Neural cell (in vitro differentiated cells): Measurements from ENCODE around the gene DPY19L2. TPM values are rescaled to one million over a fixed set of nuclear protein-coding genes. Genes with fewer than 3 reads are reported as not detected.
"Not testable (repeated sequence)": the region's sequence is repeated elsewhere in the genome, so short reads cannot be mapped to it uniquely, and the experiment has no call there.

Experiments used
- H2AFZ ChIP-seq: fragments of 200-600, 300-800 bp; sonication (generic), shearing (Covaris generic); 2 replicates; pipeline ENCODE4 v1.6.0; 2014; ENCODE audit warnings: low read depth, mild to moderate bottlenecking, antibody characterized with exemption, low read length, moderate library complexity
- H3F3A ChIP-seq: fragments of 200-600 bp; shearing (Covaris generic); 2 replicates; pipeline ENCODE4 v1.6.1; 2016; ENCODE audit warnings: mild to moderate bottlenecking, moderate library complexity, mixed read lengths, antibody characterized with exemption, low read length; ENCODE audit not compliant: insufficient read depth, poor library complexity, severe bottlenecking
- H3K27ac ChIP-seq: fragments of 200-600, 300-800 bp; sonication (generic), shearing (Covaris generic); 2 replicates; pipeline ENCODE4 v1.5.1; 2014; ENCODE audit warnings: mild to moderate bottlenecking, low read length, moderate library complexity
- H3K27me3 ChIP-seq: fragments of 300-800, 200-600 bp; sonication (generic), shearing (Covaris generic); 2 replicates; pipeline ENCODE4 v1.6.0; 2014; ENCODE audit warnings: mild to moderate bottlenecking, low read depth, low read length, moderate library complexity; ENCODE audit not compliant: insufficient read depth
- H3K36me3 ChIP-seq: fragments of 300-800, 200-600 bp; sonication (generic), shearing (Covaris generic); 2 replicates; pipeline ENCODE4 v1.5.1; 2014; ENCODE audit warnings: mild to moderate bottlenecking, antibody characterized with exemption, low read length, moderate library complexity; ENCODE audit not compliant: insufficient read depth
- H3K4me2 ChIP-seq: fragments of 300-800, 200-600 bp; sonication (generic), shearing (Covaris generic); 2 replicates; pipeline ENCODE4 v1.6.0; 2014; ENCODE audit warnings: mild to moderate bottlenecking, low read length
- H3K4me3 ChIP-seq: fragments of 300-800, 200-600 bp; sonication (generic), shearing (Covaris generic); 2 replicates; pipeline ENCODE4 v1.5.1; 2014; ENCODE audit warnings: mild to moderate bottlenecking, low read length, moderate library complexity
- H3K79me2 ChIP-seq: fragments of 200-600 bp; shearing (Covaris generic); replicated peaks from 2 replicates; pipeline ENCODE4 v1.6.0; 2014; ENCODE audit warnings: mild to moderate bottlenecking, low read length, moderate library complexity; ENCODE audit not compliant: insufficient read depth
- H3K9ac ChIP-seq: fragments of 300-800, 200-600 bp; sonication (generic), shearing (Covaris generic); 2 replicates; pipeline ENCODE4 v1.6.1; 2016; ENCODE audit warnings: mild to moderate bottlenecking, low read length, mixed read lengths
- H3K9me2 ChIP-seq: fragments of 200-600 bp; shearing (Covaris generic); 2 replicates; pipeline ENCODE4 v1.6.1; 2016; ENCODE audit warnings: mild to moderate bottlenecking, low read length, mixed read lengths; ENCODE audit not compliant: insufficient read depth
- H3K9me3 ChIP-seq: fragments of 200-600, 300-800 bp; sonication (generic), shearing (Covaris generic); 2 replicates; pipeline ENCODE4 v1.6.1; 2016; ENCODE audit warnings: mild to moderate bottlenecking, mixed run types, low read length, moderate library complexity, mixed read lengths
- H4K20me1 ChIP-seq: fragments of 200-600 bp; shearing (Covaris generic); 2 replicates; pipeline ENCODE4 v1.6.1; 2016; ENCODE audit warnings: mild to moderate bottlenecking, mixed run types; ENCODE audit not compliant: insufficient read depth
- RAD21 ChIP-seq: fragments of 450-650 bp; conservative IDR thresholded peaks from 2 replicates; pipeline ENCODE4 v1.6.1; 2014; ENCODE audit warnings: antibody characterized with exemption, mild to moderate bottlenecking, moderate library complexity
- SMC3 ChIP-seq: fragments of 450-650 bp; conservative IDR thresholded peaks from 2 replicates; pipeline ENCODE4 v1.6.1; 2014; ENCODE audit warnings: antibody characterized with exemption, mild to moderate bottlenecking, moderate library complexity; ENCODE audit not compliant: poor library complexity
- polyA plus RNA-seq: library from polyadenylated mRNA; depleted of rRNA; stranded (reverse); fragments of >200 nt; gene quantifications from 2 replicates; pipeline ENCODE4 v1.2.3, GENCODE V29; 2014

DPY19L2 gene
- polyA plus RNA-seq, 1 donor from 2014 or later: 37.9 TPM

DNA sequence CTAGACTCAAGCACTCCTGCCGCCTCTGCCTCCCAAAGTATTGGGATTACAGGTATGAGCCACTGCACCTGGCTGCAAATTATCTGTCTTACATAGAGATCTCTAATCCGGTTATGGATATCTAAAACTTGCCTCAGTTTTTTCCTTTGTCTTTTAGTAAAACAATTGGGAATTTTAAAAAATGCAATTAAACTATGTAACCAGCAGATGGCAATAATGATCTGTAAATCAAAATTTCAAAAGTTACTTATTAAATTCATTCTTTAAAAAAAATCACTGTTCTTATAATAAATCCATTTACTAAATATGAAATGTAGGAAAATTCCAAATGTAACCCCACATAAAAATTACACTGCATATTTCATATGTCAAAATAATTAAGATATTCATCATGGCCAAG is 4.3 kb upstream of the DPY19L2 start:
- H3K9me3 ChIP-seq, H3K27ac ChIP-seq, H3K79me2 ChIP-seq, H3K4me3 ChIP-seq, H4K20me1 ChIP-seq, H2AFZ ChIP-seq, H3K4me2 ChIP-seq, H3K27me3 ChIP-seq, H3K36me3 ChIP-seq, H3F3A ChIP-seq, H3K9ac ChIP-seq, H3K9me2 ChIP-seq: not testable (repeated sequence)
- TF ChIP-seq SMC3 (peak; percentile 23), RAD21 (peak; percentile 19)

DNA sequence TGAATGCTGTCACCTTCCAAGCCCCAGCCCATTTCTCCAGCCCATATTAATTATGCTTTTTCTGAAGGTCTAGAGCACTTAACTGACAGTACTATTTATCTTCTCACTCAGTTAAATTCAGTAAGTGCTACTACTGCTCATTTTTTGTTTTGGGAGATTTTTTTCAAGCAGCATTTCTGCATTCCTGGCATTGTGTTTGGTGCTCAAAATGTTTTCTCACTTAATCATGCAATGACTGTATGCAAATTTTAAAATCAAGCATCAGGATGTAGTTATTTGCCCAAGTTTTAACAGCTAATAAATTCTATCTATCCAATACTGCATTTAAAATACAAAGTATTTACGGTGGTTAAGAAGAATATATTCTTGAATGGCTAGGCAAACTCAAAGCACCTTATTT is 1.6 kb upstream of the DPY19L2 start:
- not testable (repeated sequence) for H3K9me3 ChIP-seq

DNA sequence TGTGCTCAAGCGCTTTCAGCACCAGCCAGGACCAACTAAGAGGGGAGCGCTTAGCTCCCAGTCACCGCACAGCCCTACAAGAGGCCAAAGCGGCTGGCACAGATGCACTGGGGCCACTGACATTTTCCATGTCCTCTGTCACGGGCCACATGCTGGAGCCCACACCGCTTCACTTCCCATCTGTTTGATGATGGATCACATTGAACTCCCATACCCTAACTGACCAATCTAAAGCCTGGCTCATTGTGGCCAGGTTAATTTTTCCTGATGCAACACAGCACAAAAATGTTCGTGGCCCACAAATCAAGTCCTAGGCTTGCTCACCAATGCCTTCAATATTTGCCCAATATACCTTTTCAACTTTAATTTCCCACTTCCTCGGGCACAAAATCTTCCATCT is 1.1 kb upstream of the DPY19L2 start:
- not testable (repeated sequence) for H2AFZ ChIP-seq, H3K9me3 ChIP-seq, H3K36me3 ChIP-seq, H3K27me3 ChIP-seq, H3F3A ChIP-seq, H4K20me1 ChIP-seq, H3K9me2 ChIP-seq, H3K4me2 ChIP-seq, H3K79me2 ChIP-seq, H3K27ac ChIP-seq, H3K9ac ChIP-seq
- peak overlapping the region; percentile 85 for H3K4me3 ChIP-seq

More for the DNA sequence above, 1.6 kb upstream of the DPY19L2 start:
- not testable (repeated sequence) for H3K4me3 ChIP-seq, H3K9me2 ChIP-seq, H3K27me3 ChIP-seq, H2AFZ ChIP-seq, H3K27ac ChIP-seq, H3F3A ChIP-seq, H3K79me2 ChIP-seq, H3K36me3 ChIP-seq, H3K9ac ChIP-seq, H4K20me1 ChIP-seq, H3K4me2 ChIP-seq

DNA sequence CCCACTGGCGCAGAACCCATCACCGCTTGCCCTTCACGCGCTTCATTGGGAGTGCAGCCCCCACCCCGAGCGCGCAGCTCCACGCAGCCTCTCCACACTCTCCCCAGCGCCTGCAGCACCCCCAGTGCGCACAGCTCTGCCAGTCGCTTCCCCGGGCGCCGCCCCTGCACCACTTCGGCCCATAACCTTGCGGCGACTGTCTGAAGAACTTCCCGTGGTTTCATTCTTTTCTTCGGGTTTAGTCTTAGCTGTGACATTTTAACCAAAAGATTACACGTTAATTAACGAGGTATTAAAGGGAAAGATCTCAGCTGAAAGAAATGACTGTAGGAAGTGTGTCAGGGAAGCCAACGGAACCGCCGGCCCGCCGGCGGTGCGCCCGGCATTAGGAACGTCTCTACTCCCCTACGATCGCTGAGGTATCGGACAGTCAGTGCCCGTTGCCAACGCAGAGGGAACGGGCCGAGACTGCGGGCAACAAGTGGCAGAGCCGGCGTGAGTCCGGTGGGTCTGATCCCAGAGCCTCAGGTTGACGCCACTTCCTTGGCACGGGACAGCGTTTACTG is 590 bp upstream of the DPY19L2 start:
- Histone ChIP-seq H3K4me2 (peak overlapping the region; percentile 6), H3K9ac (peak overlapping the region; percentile 72), H3K4me3 (peak overlapping the region; percentile 85)
- not testable (repeated sequence) for H2AFZ ChIP-seq, H3F3A ChIP-seq, H4K20me1 ChIP-seq, H3K27ac ChIP-seq, H3K9me3 ChIP-seq, H3K27me3 ChIP-seq, H3K36me3 ChIP-seq, H3K9me2 ChIP-seq, H3K79me2 ChIP-seq

DNA sequence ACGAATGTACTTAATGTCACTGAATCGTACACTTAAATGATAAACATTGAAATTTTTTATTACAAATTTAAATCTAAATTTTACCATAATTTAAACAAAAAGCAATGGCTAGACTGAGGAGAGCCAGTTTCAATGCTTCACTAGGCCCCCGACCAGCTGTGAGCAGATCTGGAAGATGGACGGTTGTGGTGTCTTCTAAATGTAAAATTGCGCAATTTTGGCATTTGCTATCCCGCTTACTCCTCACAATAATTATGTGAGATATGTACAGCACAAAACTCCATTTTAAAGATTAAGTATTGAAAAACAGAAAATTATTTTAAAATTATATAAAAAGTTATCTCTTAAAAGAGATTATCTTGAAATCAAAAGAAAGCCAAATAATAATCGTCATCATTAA is 5.3 kb downstream of the DPY19L2 start:
- not testable (repeated sequence) for H3K4me3 ChIP-seq, H3K79me2 ChIP-seq, H3K9me3 ChIP-seq, H3K4me2 ChIP-seq, H3K27me3 ChIP-seq, H3F3A ChIP-seq, H4K20me1 ChIP-seq, H3K9ac ChIP-seq, H2AFZ ChIP-seq, H3K36me3 ChIP-seq, H3K27ac ChIP-seq, H3K9me2 ChIP-seq

DNA sequence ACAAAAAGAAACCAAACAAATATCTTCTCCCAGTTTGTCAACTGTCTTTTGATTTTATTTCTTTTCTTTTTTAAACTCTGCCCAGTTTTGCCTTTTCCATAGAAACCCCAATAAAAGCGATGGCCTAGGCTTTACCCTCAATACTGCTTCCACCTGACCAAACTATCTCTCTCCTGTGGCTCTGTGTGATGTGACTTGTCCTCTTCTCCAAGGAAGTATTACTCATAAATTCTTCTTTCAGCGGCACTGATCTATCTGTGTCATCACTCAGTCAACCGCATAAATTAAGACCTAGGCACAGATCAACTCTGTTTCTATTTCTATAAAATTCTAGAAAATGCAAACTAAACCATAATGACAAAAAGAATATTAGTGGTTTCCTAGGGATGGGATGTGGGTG is 9.8 kb downstream of the DPY19L2 start:
- not testable (repeated sequence) for H3K9me3 ChIP-seq, H3K4me2 ChIP-seq, H3K36me3 ChIP-seq, H3K79me2 ChIP-seq, H3F3A ChIP-seq, H3K4me3 ChIP-seq, H3K9me2 ChIP-seq, H2AFZ ChIP-seq, H3K27me3 ChIP-seq, H3K27ac ChIP-seq, H3K9ac ChIP-seq, H4K20me1 ChIP-seq

DNA sequence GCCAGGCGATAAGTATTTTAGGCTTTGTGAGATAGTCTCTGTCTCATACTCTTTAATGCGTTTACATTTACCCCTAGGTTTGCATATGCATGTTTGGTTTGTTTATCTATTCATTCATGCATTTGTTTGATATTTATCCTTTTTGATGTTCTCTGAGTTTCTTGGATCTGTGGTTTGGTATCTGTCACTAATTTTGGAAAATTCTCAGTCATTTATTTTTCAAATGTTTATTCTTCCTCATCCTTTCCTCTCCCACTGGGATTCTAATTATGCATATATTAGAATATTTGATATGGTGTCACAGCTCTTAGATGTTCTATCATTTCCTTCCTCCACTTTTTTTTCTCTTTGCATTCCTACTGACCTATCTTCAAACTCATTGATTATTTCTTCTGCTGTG is 11.9 kb downstream of the DPY19L2 start:
- H3K79me2 ChIP-seq, H3K27ac ChIP-seq, H3K4me2 ChIP-seq, H3K36me3 ChIP-seq, H3F3A ChIP-seq, H4K20me1 ChIP-seq, H3K9ac ChIP-seq, H3K9me2 ChIP-seq, H3K9me3 ChIP-seq, H2AFZ ChIP-seq, H3K4me3 ChIP-seq, H3K27me3 ChIP-seq: not testable (repeated sequence)

DNA sequence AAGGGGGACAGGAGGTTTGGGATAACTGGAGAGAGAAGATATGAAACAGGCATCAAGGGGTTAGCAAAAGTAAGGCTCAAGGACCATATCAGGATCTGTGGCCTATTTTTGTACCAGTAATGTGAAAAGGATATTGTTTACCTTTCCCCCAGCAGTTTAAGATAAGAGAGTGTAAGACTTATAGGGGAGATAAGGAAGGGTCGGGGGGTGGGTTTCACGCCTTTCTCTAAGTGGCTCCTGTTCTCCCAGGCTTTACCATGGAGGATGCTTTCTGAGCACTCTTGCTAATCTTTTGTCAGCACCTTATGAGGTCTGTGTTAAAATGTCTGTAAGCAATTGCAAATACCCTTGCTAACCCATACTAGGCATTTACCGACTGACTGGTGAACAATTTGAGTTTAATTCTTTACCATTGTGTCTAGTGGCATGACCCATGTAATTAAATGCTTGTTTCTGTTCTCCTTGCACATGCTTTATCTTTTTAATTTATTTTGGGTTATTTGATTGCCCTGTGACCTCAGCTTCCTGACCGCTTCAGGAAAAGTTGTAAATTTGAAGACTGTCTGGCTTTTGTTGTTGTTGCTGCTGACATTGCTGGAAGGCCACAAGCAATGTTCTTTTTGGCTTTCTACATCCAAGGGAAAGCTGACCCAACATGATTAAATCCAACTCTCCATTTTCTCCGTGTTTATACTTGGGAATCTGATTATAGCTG is 12.6 kb downstream of the DPY19L2 start:
- H3K4me2 ChIP-seq, H3K27me3 ChIP-seq, H4K20me1 ChIP-seq, H3K36me3 ChIP-seq, H3K9me2 ChIP-seq, H3K27ac ChIP-seq, H3K4me3 ChIP-seq, H3K9me3 ChIP-seq, H2AFZ ChIP-seq, H3F3A ChIP-seq, H3K9ac ChIP-seq, H3K79me2 ChIP-seq: not testable (repeated sequence)
